SK-N-SH (cell line): ENCODE results near the gene SMIM10L1. TPM values are rescaled to one million over a fixed set of nuclear protein-coding genes. Genes with fewer than 3 reads are reported as not detected.

ENCODE experiments used
- CTCF ChIA-PET: fragments of 300-600, 350-600 bp; formaldehyde crosslinking; extraction: SDS; loops from one replicate; lab custom pipeline; 2021; lab: Yijun Ruan, JAX
- POLR2A ChIA-PET: fragments of 350-600 bp; sonication (Branson Sonifier 250); formaldehyde crosslinking; extraction: SDS; loops from one replicate; lab custom pipeline; 2020; ENCODE audit warnings: antibody characterized with exemption, inconsistent platforms; lab: Yijun Ruan, JAX
- DNase-seq: peaks from one replicate; pipeline ENCODE4 v3.0.0; 2012
- H2AFZ ChIP-seq: fragments of 200-600 bp; sonication (generic); 2 replicates; pipeline ENCODE4 v1.8.1; 2016; ENCODE audit warnings: antibody characterized with exemption, mild to moderate bottlenecking, low read depth
- H3F3A ChIP-seq: fragments of 200-600 bp; sonication (generic); replicated peaks from 2 replicates; pipeline ENCODE3; 2016; ENCODE audit warnings: antibody characterized with exemption, mild to moderate bottlenecking; ENCODE audit not compliant: insufficient read depth
- H3K27ac ChIP-seq, 2 experiments: fragments of 200-500 bp in 1 of 2; fragments of 200-600 bp in 1 of 2; sonication (Bioruptor generic) in 1 of 2; sonication (generic), shearing (Covaris generic) in 1 of 2; 2 replicates each; pipeline versions ENCODE4 v1.5.1 to v1.6.1; 2014 to 2016; ENCODE audit warnings: low read depth in 2 of 2, inconsistent platforms in 1 of 2, low read length in 1 of 2, mild to moderate bottlenecking in 1 of 2, mixed read lengths in 1 of 2
- H3K27me3 ChIP-seq: fragments of 200-600 bp; sonication (generic), shearing (Covaris generic); 2 replicates; pipeline ENCODE4 v1.6.1; 2016; ENCODE audit warnings: mixed run types; ENCODE audit not compliant: insufficient read depth
- H3K36me3 ChIP-seq, 2 experiments: fragments of 200-500 bp in 1 of 2; fragments of 200-600 bp in 1 of 2; sonication (Bioruptor generic) in 1 of 2; sonication (generic) in 1 of 2; replicated peaks in 1 of 2; 2 replicates each; pipeline versions ENCODE3 to v1.5.1; 2014 to 2016; ENCODE audit warnings: low read length in 1 of 2, mild to moderate bottlenecking in 1 of 2; ENCODE audit not compliant: insufficient read depth in 2 of 2, control insufficient read depth in 1 of 2
- H3K4me1 ChIP-seq, 2 experiments: fragments of 200-500 bp in 1 of 2; fragments of 200-600 bp in 1 of 2; sonication (Bioruptor generic) in 1 of 2; sonication (generic), shearing (Covaris generic) in 1 of 2; 2 replicates each; pipeline versions ENCODE4 v1.5.1 to v1.6.1; 2014 to 2016; ENCODE audit warnings: low read depth in 1 of 2, low read length in 1 of 2, mixed run types in 1 of 2; ENCODE audit not compliant: insufficient read depth in 2 of 2, control insufficient read depth in 1 of 2
- H3K4me2 ChIP-seq: fragments of 200-600 bp; sonication (generic), shearing (Covaris generic); 2 replicates; pipeline ENCODE4 v1.6.1; 2017; ENCODE audit warnings: mixed run types
- H3K4me3 ChIP-seq, 2 experiments: fragments of 200-500 bp in 1 of 2; fragments of 200-600 bp in 1 of 2; sonication (Bioruptor generic) in 1 of 2; sonication (generic), shearing (Covaris generic) in 1 of 2; 2 replicates each; pipeline versions ENCODE4 v1.5.1 to v1.8.1; 2014 to 2016; ENCODE audit warnings: low read depth in 2 of 2, inconsistent platforms in 1 of 2, low read length in 1 of 2, mild to moderate bottlenecking in 1 of 2, mixed read lengths in 1 of 2, moderate library complexity in 1 of 2
- H3K79me2 ChIP-seq: fragments of 200-600 bp; sonication (generic); 2 replicates; pipeline ENCODE4 v1.8.1; 2017; ENCODE audit warnings: mild to moderate bottlenecking; ENCODE audit not compliant: insufficient read depth
- H3K9ac ChIP-seq: fragments of 200-600 bp; sonication (generic); 2 replicates; pipeline ENCODE4 v1.6.1; 2017; ENCODE audit warnings: mixed run types
- H3K9me2 ChIP-seq: fragments of 200-600 bp; sonication (generic); 2 replicates; pipeline ENCODE4 v1.6.1; 2017; ENCODE audit warnings: mixed run types
- H3K9me3 ChIP-seq: fragments of 200-600 bp; sonication (generic); 2 replicates; pipeline ENCODE4 v1.6.1; 2017; ENCODE audit warnings: mixed run types, mild to moderate bottlenecking, moderate library complexity
- H4K20me1 ChIP-seq: fragments of 200-600 bp; sonication (generic); 2 replicates; pipeline ENCODE4 v1.6.1; 2017; ENCODE audit warnings: mild to moderate bottlenecking, mixed run types; ENCODE audit not compliant: insufficient read depth
- CHD2 ChIP-seq: fragments of 150-350 bp; IDR thresholded peaks from 2 replicates; pipeline ENCODE4 v1.6.1; 2018; ENCODE audit warnings: low read length; ENCODE audit not compliant: partially characterized antibody
- CTCF ChIP-seq: fragments of 200-600 bp; sonication (generic); IDR thresholded peaks from 2 replicates; pipeline ENCODE4 v1.6.1; 2017; ENCODE audit warnings: antibody characterized with exemption, mild to moderate bottlenecking, moderate library complexity
- ELF1 ChIP-seq: IDR thresholded peaks from 2 replicates; pipeline ENCODE4 v1.4.0; 2012
- EP300 ChIP-seq, 2 experiments: IDR thresholded peaks; 2 replicates each; pipeline versions ENCODE4 v1.4.0 to v1.6.1; 2012; ENCODE audit warnings: borderline replicate concordance in 1 of 2, low read depth in 1 of 2, low read length in 1 of 2
- EZH2phosphoT487 ChIP-seq: fragments of 200-600 bp; sonication (generic); IDR thresholded peaks from 2 replicates; pipeline ENCODE4 v1.6.1; 2017; ENCODE audit warnings: low read depth, mixed run types, mild to moderate bottlenecking, antibody characterized with exemption, moderate library complexity, borderline replicate concordance
- GATA2 ChIP-seq: sonication (generic); formaldehyde crosslinking; IDR thresholded peaks from 2 replicates; pipeline ENCODE4 v1.5.0; 2020; ENCODE audit warnings: mild to moderate bottlenecking, missing genetic modification reagents
- MEF2A ChIP-seq: IDR thresholded peaks from 2 replicates; pipeline ENCODE4 v1.4.0; 2012; ENCODE audit warnings: low read depth, borderline replicate concordance
- MXI1 ChIP-seq: IDR thresholded peaks from 2 replicates; pipeline ENCODE4 v1.6.1; 2012; ENCODE audit warnings: mild to moderate bottlenecking, low read depth, low read length, improper control_type of control experiment
- PBX3 ChIP-seq: IDR thresholded peaks from 2 replicates; pipeline ENCODE4; 2012
- RAD21 ChIP-seq: IDR thresholded peaks from 2 replicates; pipeline ENCODE4 v1.6.1; 2012; ENCODE audit warnings: mild to moderate bottlenecking, low read length
- REST ChIP-seq: IDR thresholded peaks from 2 replicates; pipeline ENCODE4 v1.6.1; 2012; ENCODE audit warnings: mild to moderate bottlenecking, low read depth, low read length, moderate library complexity
- SIN3A ChIP-seq: IDR thresholded peaks from 2 replicates; pipeline ENCODE4 v1.6.1; 2012; ENCODE audit warnings: low read depth, mild to moderate bottlenecking, low read length, moderate library complexity, borderline replicate concordance
- SMC3 ChIP-seq: IDR thresholded peaks from 2 replicates; pipeline ENCODE4 v1.6.1; 2012; ENCODE audit warnings: low read depth, low read length, improper control_type of control experiment
- WGBS: methylation state at CpG from one replicate; pipeline ENCODE4 v1.1.6; 2017; ENCODE audit warnings: low lambda C conversion rate; 5-methylcytosine and 5-hydroxymethylcytosine counted together
- polyA plus RNA-seq, 3 experiments: library from polyadenylated mRNA; depleted of rRNA; stranded (reverse); fragments of >200 nt; gene quantifications; 2 replicates each; pipeline ENCODE4 v1.2.3, GENCODE V29; 2012

The SMIM10L1 gene
- polyA plus RNA-seq, 1 of the 3 experiments (the other 2 are of a cell fraction) = 4.3 TPM

GRCh38 chr12:11186837-11187236 is 15.8 kb downstream of the SMIM10L1 start, which contains the start of gene TAS2R42:
Gene TAS2R42 (minus strand): TSS chr12:11186937. CDS start chr12:11186937, 0 bp downstream.
- no peaks in the 10 kb centered on the region for H3K4me1 ChIP-seq
- no peak within 1 kb of the TSS for H3K4me2 ChIP-seq
- H3K9me3 ChIP-seq = no peaks in the 10 kb centered on the region
- 69% methylated on average over 2 of the region's 2 CpGs for WGBS
- no peak for TF ChIP-seq CHD2
- no peak for TF ChIP-seq EZH2phosphoT487
- TF ChIP-seq ELF1 = no peak
- TF ChIP-seq MEF2A = no peak
- TF ChIP-seq SMC3 = no peak
- TF ChIP-seq EP300 (IDR thresholded peaks at IDR 0.05; ENCODE audit: borderline replicate concordance in 1 of 2, low read depth in 1 of 2, low read length in 1 of 2) = no peak
- TF ChIP-seq PBX3 = no peak
- no peak for TF ChIP-seq RAD21
- TF ChIP-seq CTCF = no peak
- TF ChIP-seq SIN3A = no peak
- no peak for TF ChIP-seq GATA2 (CRISPR knock-in tag)
- no peak for TF ChIP-seq REST
- TF ChIP-seq MXI1 = no peak
- TF ChIP-seq, all 33 proteins: peak for 0
- Histone ChIP-seq H3K27ac (no peak within 1 kb of the TSS), H3K9me2 (no peaks in the 10 kb centered on the region), H3K9ac (no peak within 1 kb of the TSS), H3K27me3 (no peaks in the 10 kb centered on the region), H3K79me2 (no peaks in the 10 kb centered on the region), H2AFZ (no peak within 1 kb of the TSS), H3K4me3 (no peak within 1 kb of the TSS), H4K20me1 (no peaks in the 10 kb centered on the region), H3F3A (no peaks in the 10 kb centered on the region), H3K36me3 (no peaks in the 10 kb centered on the region)
- ChIA-PET POLR2A (no interaction called here), CTCF (interaction anchor here (1.3 kb wide), 1 partner anchor 12 kb away, joined by 4 read pairs; no protein-coding TSS in a partner anchor)
- no peak for DNase-seq
